ENCODE results near the gene NRXN3. TPM values are rescaled to one million over a fixed set of nuclear protein-coding genes. Genes with fewer than 3 reads are reported as not detected.

The NRXN3 gene
- total RNA-seq, 4 donors from 2014 or later = 0.19 to 1.4 (median 0.40) TPM

- ATAC-seq (ENCODE audit: low FRiP score) (no peak), DNase-seq (ENCODE audit: low spot score) (no peak)
- no peak for TF ChIP-seq CTCF (IDR thresholded peaks at IDR 0.05)
These were observed 5.8 kb upstream of the NRXN3 start for GRCh38 chr14:78164226-78164853.

- TF ChIP-seq CTCF (IDR thresholded peaks at IDR 0.05) = no peak
- no peak for DNase-seq (ENCODE audit: low spot score)
- no peak for ATAC-seq (ENCODE audit: low FRiP score)
These were observed 2.3 kb downstream of the NRXN3 start for GRCh38 chr14:78172428-78172827.

- ATAC-seq (ENCODE audit: low FRiP score) (no peak), DNase-seq (ENCODE audit: low spot score) (no peak)
- TF ChIP-seq CTCF (IDR thresholded peaks at IDR 0.05) = no peak
These were observed 3.3 kb downstream of the NRXN3 start for GRCh38 chr14:78173346-78174035.

GRCh38 chr14:78175412-78175811 is 5.2 kb downstream of the NRXN3 start:
- ATAC-seq (ENCODE audit: low FRiP score) = no peak
- DNase-seq (ENCODE audit: low spot score) = no peak
- no peak for TF ChIP-seq CTCF (IDR thresholded peaks at IDR 0.05)

GRCh38 chr14:78178071-78178470 is 7.9 kb downstream of the NRXN3 start:
- DNase-seq (ENCODE audit: low spot score) = no peak
- ATAC-seq (ENCODE audit: low FRiP score) = no peak
- TF ChIP-seq CTCF (IDR thresholded peaks at IDR 0.05) = no peak

GRCh38 chr14:78178971-78179370 is 8.8 kb downstream of the NRXN3 start:
- no peak for TF ChIP-seq CTCF (IDR thresholded peaks at IDR 0.05)
- ATAC-seq (ENCODE audit: low FRiP score) (no peak), DNase-seq (ENCODE audit: low spot score) (no peak)

GRCh38 chr14:78181270-78181669 is 11.1 kb downstream of the NRXN3 start:
- TF ChIP-seq CTCF (IDR thresholded peaks at IDR 0.05) = no peak
- ATAC-seq (ENCODE audit: low FRiP score) (no peak), DNase-seq (ENCODE audit: low spot score) (no peak)

All from omental fat pad (tissue), 4 donors.